ENCODE data around the gene IFNA6. TPM values are rescaled to one million over a fixed set of nuclear protein-coding genes. Genes with fewer than 3 reads are reported as not detected.

Gene IFNA6
- total RNA-seq, 3 donors from 2014 or later: not detected

- no peak for DNase-seq (ENCODE audit: low spot score in 2 of 2)
- TF ChIP-seq CTCF (IDR thresholded peaks at IDR 0.05): no peak
- no peak for TF ChIP-seq POLR2A (IDR thresholded peaks at IDR 0.05)
- no peak for TF ChIP-seq POLR2AphosphoS5 (IDR thresholded peaks at IDR 0.05)
- H3K4me1 ChIP-seq: no peaks in the 10 kb centered on the region
Observed at GRCh38 chr9:21362287-21362686, 11.6 kb upstream of the IFNA6 start.

GRCh38 chr9:21357479-21358460, 7.1 kb upstream of the IFNA6 start:
- no peak overlapping the region for H3K27ac ChIP-seq
- TF ChIP-seq CTCF (IDR thresholded peaks at IDR 0.05) (no peak), POLR2AphosphoS5 (IDR thresholded peaks at IDR 0.05) (no peak), POLR2A (IDR thresholded peaks at IDR 0.05) (no peak)
- no peaks in the 10 kb centered on the region for H3K27me3 ChIP-seq
- H3K36me3 ChIP-seq: no peaks in the 10 kb centered on the region
- intact Hi-C loops (cut with DNase I; ENCODE audit: low total_unique reads): no loop called here
- H3K4me3 ChIP-seq: peak overlapping the region in 1 of 3 donors; percentile 7
- no peaks in the 10 kb centered on the region for H3K4me1 ChIP-seq
- no peaks in the 10 kb centered on the region for H3K9me3 ChIP-seq
- no peak for DNase-seq (ENCODE audit: low spot score in 2 of 2)

More at GRCh38 chr9:21362287-21362686, 11.6 kb upstream of the IFNA6 start:
- H3K4me3 ChIP-seq: no peak overlapping the region
- H3K27ac ChIP-seq: no peak overlapping the region
- intact Hi-C loops (cut with DNase I; ENCODE audit: low total_unique reads): no loop called here
- H3K27me3 ChIP-seq: no peaks in the 10 kb centered on the region
- H3K36me3 ChIP-seq: no peaks in the 10 kb centered on the region
- H3K9me3 ChIP-seq: no peaks in the 10 kb centered on the region

GRCh38 chr9:21348430-21348970, 2.2 kb downstream of the IFNA6 start:
- Histone ChIP-seq H3K27me3 (no peaks in the 10 kb centered on the region), H3K9me3 (no peaks in the 10 kb centered on the region), H3K4me3 (no peak overlapping the region), H3K36me3 (no peaks in the 10 kb centered on the region), H3K4me1 (no peaks in the 10 kb centered on the region), H3K27ac (no peak overlapping the region)
- TF ChIP-seq POLR2A (IDR thresholded peaks at IDR 0.05) (no peak), CTCF (IDR thresholded peaks at IDR 0.05) (no peak), POLR2AphosphoS5 (IDR thresholded peaks at IDR 0.05) (no peak)
- intact Hi-C loops (cut with DNase I; ENCODE audit: low total_unique reads): no loop called here
- no peak for DNase-seq (ENCODE audit: low spot score in 2 of 2)

DNA sequence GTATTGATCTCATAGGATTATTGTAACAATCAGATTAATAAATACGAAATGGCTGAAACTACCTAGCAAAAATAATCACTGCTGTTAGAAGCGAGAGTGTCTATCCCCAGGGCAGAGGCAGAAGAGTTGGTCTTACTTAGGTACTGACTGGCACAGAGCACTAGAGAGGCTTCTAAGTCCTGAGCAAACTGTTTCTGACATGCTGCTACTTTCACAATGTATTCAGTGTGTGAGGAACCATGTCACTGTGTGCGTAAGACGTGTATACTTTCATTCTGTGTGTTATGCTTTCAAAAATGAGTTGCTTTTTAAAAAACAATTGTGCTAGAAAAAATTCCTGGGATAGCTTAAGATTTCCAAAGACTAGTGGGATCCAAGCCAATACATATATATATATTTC, 10.0 kb downstream of the IFNA6 start:
- H3K27me3 ChIP-seq: no peaks in the 10 kb centered on the region
- H3K36me3 ChIP-seq: no peaks in the 10 kb centered on the region
- H3K4me1 ChIP-seq: no peaks in the 10 kb centered on the region
- H3K9me3 ChIP-seq: no peaks in the 10 kb centered on the region
- no peak overlapping the region for H3K4me3 ChIP-seq
- no peak overlapping the region for H3K27ac ChIP-seq
- no peak for DNase-seq (ENCODE audit: low spot score in 2 of 2)
- no peak for TF ChIP-seq POLR2A (IDR thresholded peaks at IDR 0.05)
- TF ChIP-seq POLR2AphosphoS5 (IDR thresholded peaks at IDR 0.05): no peak
- no peak for TF ChIP-seq CTCF (IDR thresholded peaks at IDR 0.05)
- intact Hi-C loops (cut with DNase I; ENCODE audit: low total_unique reads): loop anchor here (5.0 kb wide), 1 partner anchor 1568 kb away; no protein-coding TSS in a partner anchor

DNA sequence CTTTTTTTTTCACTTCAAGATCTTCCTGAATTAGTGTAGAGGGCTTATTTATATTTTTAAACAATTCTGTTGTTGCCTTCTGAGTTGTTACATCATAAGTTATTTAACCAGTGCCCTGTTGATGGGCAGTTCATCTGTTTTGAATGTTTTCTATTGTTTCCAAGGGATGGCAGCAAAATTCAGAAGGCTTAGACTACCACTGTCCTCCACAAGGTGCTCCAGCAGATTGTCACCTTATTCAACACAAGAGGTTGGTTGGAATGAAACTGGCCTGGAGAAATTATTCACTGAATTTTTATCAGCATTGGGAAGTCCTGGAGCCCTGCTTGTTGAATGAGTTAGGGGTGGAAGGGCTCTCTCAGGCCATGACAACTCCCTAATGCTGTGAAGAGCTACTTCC, 14.2 kb downstream of the IFNA6 start:
- intact Hi-C loops (cut with DNase I; ENCODE audit: low total_unique reads): no loop called here
- Histone ChIP-seq H3K27ac (no peak overlapping the region), H3K9me3 (no peaks in the 10 kb centered on the region), H3K36me3 (no peaks in the 10 kb centered on the region), H3K4me3 (no peak overlapping the region), H3K27me3 (no peaks in the 10 kb centered on the region), H3K4me1 (peaks cover 0 to 16% of the 10 kb centered on the region in 2 donors)
- DNase-seq (ENCODE audit: low spot score in 2 of 2): no peak
- TF ChIP-seq CTCF (IDR thresholded peaks at IDR 0.05) (no peak), POLR2A (IDR thresholded peaks at IDR 0.05) (no peak), POLR2AphosphoS5 (IDR thresholded peaks at IDR 0.05) (no peak)

Measured in breast epithelium (tissue), 4 donors.